ENCODE measurements around the gene CREB5. TPM values are rescaled to one million over a fixed set of nuclear protein-coding genes. Genes with fewer than 3 reads are reported as not detected.

The CREB5 gene
- total RNA-seq, 1 experiment from 2014 or later: 40.5 TPM

- H3K27me3 Mint-ChIP-seq (ENCODE audit: insufficient read depth, unreplicated experiment): no peaks in the 10 kb centered on the region
- no peak overlapping the region for H3K4me3 Mint-ChIP-seq (ENCODE audit: unreplicated experiment)
- peaks cover 4% of the 10 kb centered on the region for H3K4me1 Mint-ChIP-seq (ENCODE audit: insufficient read depth, unreplicated experiment)
- BruUV-seq (replicated peaks): no TSS peak
- no peaks in the 10 kb centered on the region for H3K36me3 Mint-ChIP-seq (ENCODE audit: insufficient read depth, unreplicated experiment)
- ChIA-PET POLR2A (interaction anchor here (0.7 kb wide), 1 partner anchor 502 kb away, joined by 3 read pairs; no protein-coding TSS in a partner anchor), CTCF (interaction anchor here (0.7 to 1.4 kb wide), 3 partner anchors 15 to 370 kb away, joined by 4 to 6 read pairs (median 5); no protein-coding TSS in a partner anchor)
- TF ChIP-seq CTCF (IDR thresholded peaks at IDR 0.05; ENCODE audit: unreplicated experiment): no peak
- DNase-seq (ENCODE audit: unreplicated experiment): no peak
- no peaks in the 10 kb centered on the region for H3K9me3 Mint-ChIP-seq (ENCODE audit: unreplicated experiment)
- no peak overlapping the region for H3K27ac Mint-ChIP-seq (ENCODE audit: low read depth, unreplicated experiment)
- intact Hi-C loops (cut with micrococcal nuclease): no loop called here
Measured at GRCh38 chr7:28669330-28669729, 257.0 kb downstream of the CREB5 start.

- no peak overlapping the region for H3K4me3 Mint-ChIP-seq (ENCODE audit: unreplicated experiment)
- CTCF ChIA-PET: interaction anchor here (0.7 kb wide), 1 partner anchor 23 kb away, joined by 4 read pairs; no protein-coding TSS in a partner anchor
- peaks cover 12% of the 10 kb centered on the region for H3K4me1 Mint-ChIP-seq (ENCODE audit: insufficient read depth, unreplicated experiment)
- intact Hi-C loops (cut with micrococcal nuclease): no loop called here
- H3K36me3 Mint-ChIP-seq (ENCODE audit: insufficient read depth, unreplicated experiment): no peaks in the 10 kb centered on the region
- no peaks in the 10 kb centered on the region for H3K27me3 Mint-ChIP-seq (ENCODE audit: insufficient read depth, unreplicated experiment)
- no peak for TF ChIP-seq CTCF (IDR thresholded peaks at IDR 0.05; ENCODE audit: unreplicated experiment)
- no peak for DNase-seq (ENCODE audit: unreplicated experiment)
- no peaks in the 10 kb centered on the region for H3K9me3 Mint-ChIP-seq (ENCODE audit: unreplicated experiment)
- no peak overlapping the region for H3K27ac Mint-ChIP-seq (ENCODE audit: low read depth, unreplicated experiment)
- BruUV-seq (replicated peaks): no TSS peak
- POLR2A ChIA-PET: interaction anchor here (0.9 to 1.2 kb wide), 2 partner anchors 11 to 14 kb away, joined by 3 to 4 read pairs; no protein-coding TSS in a partner anchor
Measured at GRCh38 chr7:28671526-28671925, 259.2 kb downstream of the CREB5 start.

GRCh38 chr7:28672397-28672797 is 260.1 kb downstream of the CREB5 start:
- Mint-ChIP-seq H3K9me3 (ENCODE audit: unreplicated experiment) (no peaks in the 10 kb centered on the region), H3K27ac (ENCODE audit: low read depth, unreplicated experiment) (no peak overlapping the region), H3K36me3 (ENCODE audit: insufficient read depth, unreplicated experiment) (no peaks in the 10 kb centered on the region), H3K4me1 (ENCODE audit: insufficient read depth, unreplicated experiment) (peaks cover 12% of the 10 kb centered on the region), H3K27me3 (ENCODE audit: insufficient read depth, unreplicated experiment) (no peaks in the 10 kb centered on the region), H3K4me3 (ENCODE audit: unreplicated experiment) (no peak overlapping the region)
- BruUV-seq (replicated peaks): no TSS peak
- DNase-seq (ENCODE audit: unreplicated experiment): no peak
- POLR2A ChIA-PET: interaction anchor here (1.2 kb wide), 1 partner anchor 11 kb away, joined by 4 read pairs; no protein-coding TSS in a partner anchor
- intact Hi-C loops (cut with micrococcal nuclease): no loop called here
- CTCF ChIA-PET: no interaction called here
- TF ChIP-seq CTCF (IDR thresholded peaks at IDR 0.05; ENCODE audit: unreplicated experiment): no peak

- Mint-ChIP-seq H3K9me3 (ENCODE audit: unreplicated experiment) (no peaks in the 10 kb centered on the region), H3K36me3 (ENCODE audit: insufficient read depth, unreplicated experiment) (no peaks in the 10 kb centered on the region), H3K4me3 (ENCODE audit: unreplicated experiment) (peak overlapping the region; percentile 4), H3K27ac (ENCODE audit: low read depth, unreplicated experiment) (peak overlapping the region; percentile 65), H3K27me3 (ENCODE audit: insufficient read depth, unreplicated experiment) (no peaks in the 10 kb centered on the region), H3K4me1 (ENCODE audit: insufficient read depth, unreplicated experiment) (peaks cover 12% of the 10 kb centered on the region)
- CTCF ChIA-PET: interaction anchor here (0.7 to 1.2 kb wide), 2 partner anchors 8 to 26 kb away, joined by 3 read pairs; no protein-coding TSS in a partner anchor
- peak; percentile 79 for DNase-seq (ENCODE audit: unreplicated experiment)
- POLR2A ChIA-PET: interaction anchor here (0.7 to 3.3 kb wide), 5 partner anchors 11 to 385 kb away, joined by 3 to 11 read pairs (median 3); no protein-coding TSS in a partner anchor
- TF ChIP-seq CTCF (IDR thresholded peaks at IDR 0.05; ENCODE audit: unreplicated experiment): no peak
- intact Hi-C loops (cut with micrococcal nuclease): no loop called here
- BruUV-seq (replicated peaks): no TSS peak
Measured at GRCh38 chr7:28674359-28674782, 262.1 kb downstream of the CREB5 start.
